ENCODE results near the gene TBC1D22B.

Gene TBC1D22B

GRCh38 chr6:37376078-37376743, 118.6 kb downstream of the TBC1D22B start:
- DNase-seq (ENCODE audit: extremely low spot score, insufficient read length, low read depth), result no peak
- FAIRE-seq, result no peak

DNA sequence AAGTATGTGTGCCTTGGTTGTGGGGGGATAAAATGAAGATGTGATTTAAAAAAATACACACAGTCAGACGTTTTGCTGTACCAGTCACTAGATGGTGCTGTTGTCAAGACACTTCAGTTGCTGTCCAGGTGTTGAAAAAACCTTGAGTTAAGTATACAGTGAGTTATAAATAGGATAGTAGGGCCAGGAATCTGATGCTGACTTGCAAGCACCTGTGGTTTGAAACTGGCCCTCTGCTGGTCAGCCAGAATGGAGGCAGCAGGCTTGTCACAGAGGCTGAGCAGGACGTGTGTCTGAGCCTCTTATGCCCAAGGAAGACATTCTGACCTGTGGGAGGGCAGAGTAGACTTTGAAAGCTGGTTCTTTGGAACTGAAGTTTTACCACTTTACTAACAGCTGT, 124.0 kb downstream of the TBC1D22B start:
- peak; percentile 73 for FAIRE-seq

More for the DNA sequence above, 124.0 kb downstream of the TBC1D22B start:
- peak; percentile 18 for DNase-seq (ENCODE audit: extremely low spot score, insufficient read length, low read depth)

All from GM18507 (cell line).